Trophoblast cell (in vitro differentiated cells and primary cell): ENCODE measurements around the gene PFDN6.

Experiments
- DNase-seq, 2 donors: peaks; one replicate each; pipeline ENCODE4 v3.0.0-alpha.2; 2016
- H2AFZ ChIP-seq: 2 replicates; pipeline ENCODE4 v1.6.1; 2013; ENCODE audit warnings: low read length, moderate library complexity, mild to moderate bottlenecking; ENCODE audit not compliant: insufficient read depth, poor library complexity
- H2AK5ac ChIP-seq: 2 replicates; pipeline ENCODE4 v1.6.1; 2013; ENCODE audit warnings: mild to moderate bottlenecking, low read length
- H2BK120ac ChIP-seq: 2 replicates; pipeline ENCODE4 v1.6.1; 2013; ENCODE audit warnings: low read length, mild to moderate bottlenecking, moderate library complexity; ENCODE audit not compliant: insufficient read depth, poor library complexity
- H2BK12ac ChIP-seq: 2 replicates; pipeline ENCODE4 v1.6.1; 2013; ENCODE audit warnings: mild to moderate bottlenecking, low read length, moderate library complexity
- H2BK5ac ChIP-seq: 2 replicates; pipeline ENCODE4 v1.6.1; 2013; ENCODE audit warnings: low read length, low read depth, moderate library complexity, mild to moderate bottlenecking; ENCODE audit not compliant: poor library complexity
- H3K14ac ChIP-seq: 2 replicates; pipeline ENCODE4 v1.6.1; 2013; ENCODE audit warnings: mild to moderate bottlenecking, low read length
- H3K18ac ChIP-seq: 2 replicates; pipeline ENCODE4 v1.6.1; 2013; ENCODE audit warnings: mild to moderate bottlenecking, low read length
- H3K23ac ChIP-seq: 2 replicates; pipeline ENCODE4 v1.6.1; 2013; ENCODE audit warnings: low read length
- H3K27ac ChIP-seq: 2 replicates; pipeline ENCODE4 v1.5.1; 2013; ENCODE audit warnings: low read depth, mild to moderate bottlenecking, inconsistent platforms, low read length, moderate library complexity
- H3K27me3 ChIP-seq: 2 replicates; pipeline ENCODE4 v1.6.1; 2013; ENCODE audit warnings: inconsistent platforms, mild to moderate bottlenecking, low read length, moderate library complexity; ENCODE audit not compliant: insufficient read depth
- H3K36me3 ChIP-seq, 2 experiments: 1 replicate in 1 of 2; 2 replicates in 1 of 2; pipeline ENCODE4 v1.6.1; 2013; ENCODE audit warnings: low read length in 2 of 2, mild to moderate bottlenecking in 2 of 2, moderate library complexity in 1 of 2; ENCODE audit not compliant: insufficient read depth in 2 of 2, control insufficient read depth in 1 of 2
- H3K4ac ChIP-seq: 2 replicates; pipeline ENCODE4 v1.6.1; 2013; ENCODE audit warnings: low read depth, mild to moderate bottlenecking, low read length, moderate library complexity
- H3K4me1 ChIP-seq, 2 experiments: 1 replicate in 1 of 2; 2 replicates in 1 of 2; pipeline ENCODE4 v1.6.1; 2013; ENCODE audit warnings: low read length in 2 of 2, mild to moderate bottlenecking in 2 of 2, moderate library complexity in 1 of 2; ENCODE audit not compliant: insufficient read depth in 2 of 2, control insufficient read depth in 1 of 2
- H3K4me2 ChIP-seq: 2 replicates; pipeline ENCODE4 v1.6.1; 2013; ENCODE audit warnings: inconsistent platforms, mild to moderate bottlenecking, low read length, moderate library complexity
- H3K4me3 ChIP-seq: 2 replicates; pipeline ENCODE4 v1.5.1; 2013; ENCODE audit warnings: mild to moderate bottlenecking, low read depth, low read length, inconsistent platforms
- H3K79me1 ChIP-seq: one replicate; pipeline ENCODE4 v1.6.1; 2013; ENCODE audit warnings: low read length
- H3K79me2 ChIP-seq: 2 replicates; pipeline ENCODE4 v1.6.1; 2013; ENCODE audit warnings: low read length, mild to moderate bottlenecking; ENCODE audit not compliant: control insufficient read depth, insufficient read depth, poor library complexity
- H3K9ac ChIP-seq: 2 replicates; pipeline ENCODE4 v1.6.1; 2013; ENCODE audit warnings: mild to moderate bottlenecking, low read length
- H3K9me3 ChIP-seq: 2 replicates; pipeline ENCODE4 v1.6.1; 2013; ENCODE audit warnings: low read depth, mild to moderate bottlenecking, control low read depth, inconsistent platforms, low read length; ENCODE audit not compliant: insufficient read depth
- H4K12ac ChIP-seq: 2 replicates; pipeline ENCODE4 v1.6.1; 2013; ENCODE audit warnings: low read depth, mild to moderate bottlenecking, low read length, moderate library complexity
- H4K8ac ChIP-seq: 2 replicates; pipeline ENCODE4 v1.6.1; 2013; ENCODE audit warnings: low read depth, mild to moderate bottlenecking, low read length, moderate library complexity
- H4K91ac ChIP-seq: one replicate; pipeline ENCODE4 v1.6.1; 2013; ENCODE audit warnings: low read depth, mild to moderate bottlenecking, low read length, moderate library complexity
- WGBS: extraction: QIAGEN DNeasy Blood & Tissue Kit; methylation state at CpG from one replicate; pipeline ENCODE4 v1.1.7; 2013; ENCODE audit warnings: missing lambda C conversion rate; ENCODE audit not compliant: insufficient read length, insufficient coverage; ENCODE audit errors: extremely low coverage; 5-methylcytosine and 5-hydroxymethylcytosine counted together

Gene PFDN6

GRCh38 chr6:33335916-33336315 lies 46.5 kb downstream of the PFDN6 start:
- no peak overlapping the region for H2BK120ac ChIP-seq
- H3K27me3 ChIP-seq, result no peaks in the 10 kb centered on the region
- H3K23ac ChIP-seq, result no peak overlapping the region
- H3K79me2 ChIP-seq, result no peaks in the 10 kb centered on the region
- no peak overlapping the region for H3K27ac ChIP-seq
- no CpG with 5 or more reads among the region's 4 CpGs for WGBS
- H3K4ac ChIP-seq, result no peak overlapping the region
- H2AFZ ChIP-seq, result no peak overlapping the region
- no peak overlapping the region for H3K14ac ChIP-seq
- DNase-seq, result no peak
- H3K4me2 ChIP-seq, result no peak overlapping the region
- no peaks in the 10 kb centered on the region for H3K79me1 ChIP-seq
- no peak overlapping the region for H2BK5ac ChIP-seq
- no peaks in the 10 kb centered on the region for H3K4me1 ChIP-seq
- H4K12ac ChIP-seq, result no peak overlapping the region
- H3K18ac ChIP-seq, result no peak overlapping the region
- no peak overlapping the region for H4K91ac ChIP-seq
- H3K36me3 ChIP-seq, result no peaks in the 10 kb centered on the region
- no peak overlapping the region for H4K8ac ChIP-seq
- H3K9me3 ChIP-seq, result no peaks in the 10 kb centered on the region
- H3K4me3 ChIP-seq, result no peak overlapping the region
- H3K9ac ChIP-seq, result no peak overlapping the region
- no peak overlapping the region for H2AK5ac ChIP-seq
- no peak overlapping the region for H2BK12ac ChIP-seq

GRCh38 chr6:33336495-33336894 lies 47.1 kb downstream of the PFDN6 start:
- H3K4ac ChIP-seq, result no peak overlapping the region
- H3K14ac ChIP-seq, result no peak overlapping the region
- H3K4me1 ChIP-seq, result no peaks in the 10 kb centered on the region
- no peak overlapping the region for H2BK5ac ChIP-seq
- no peak overlapping the region for H3K18ac ChIP-seq
- no peak overlapping the region for H4K12ac ChIP-seq
- H4K91ac ChIP-seq, result no peak overlapping the region
- no peak overlapping the region for H2AFZ ChIP-seq
- H3K9ac ChIP-seq, result no peak overlapping the region
- H3K27ac ChIP-seq, result no peak overlapping the region
- H3K9me3 ChIP-seq, result no peaks in the 10 kb centered on the region
- no peak overlapping the region for H2BK120ac ChIP-seq
- WGBS, result no CpG with 5 or more reads among the region's 3 CpGs
- no peak overlapping the region for H2AK5ac ChIP-seq
- no peaks in the 10 kb centered on the region for H3K79me1 ChIP-seq
- no peaks in the 10 kb centered on the region for H3K36me3 ChIP-seq
- H3K4me3 ChIP-seq, result no peak overlapping the region
- DNase-seq, result no peak
- no peak overlapping the region for H2BK12ac ChIP-seq
- no peak overlapping the region for H3K4me2 ChIP-seq
- H3K79me2 ChIP-seq, result no peaks in the 10 kb centered on the region
- no peaks in the 10 kb centered on the region for H3K27me3 ChIP-seq
- H4K8ac ChIP-seq, result no peak overlapping the region
- H3K23ac ChIP-seq, result no peak overlapping the region

GRCh38 chr6:33339193-33339592 lies 49.8 kb downstream of the PFDN6 start:
- Histone ChIP-seq H3K4me3 (no peak overlapping the region), H4K8ac (no peak overlapping the region), H3K9me3 (no peaks in the 10 kb centered on the region), H2BK12ac (no peak overlapping the region), H3K27me3 (no peaks in the 10 kb centered on the region), H2BK120ac (no peak overlapping the region), H3K79me2 (no peaks in the 10 kb centered on the region), H3K4ac (no peak overlapping the region), H3K4me2 (no peak overlapping the region), H2AK5ac (no peak overlapping the region), H3K27ac (no peak overlapping the region), H4K12ac (no peak overlapping the region), H3K36me3 (no peaks in the 10 kb centered on the region), H2AFZ (no peak overlapping the region), H3K14ac (no peak overlapping the region), H3K9ac (no peak overlapping the region), H4K91ac (no peak overlapping the region), H3K18ac (no peak overlapping the region), H3K23ac (no peak overlapping the region), H3K79me1 (no peaks in the 10 kb centered on the region), H2BK5ac (no peak overlapping the region), H3K4me1 (no peaks in the 10 kb centered on the region)
- no peak for DNase-seq
- WGBS, result no CpG with 5 or more reads among the region's 6 CpGs
